ENCODE results near the gene PRM1.

PRM1 gene

DNA sequence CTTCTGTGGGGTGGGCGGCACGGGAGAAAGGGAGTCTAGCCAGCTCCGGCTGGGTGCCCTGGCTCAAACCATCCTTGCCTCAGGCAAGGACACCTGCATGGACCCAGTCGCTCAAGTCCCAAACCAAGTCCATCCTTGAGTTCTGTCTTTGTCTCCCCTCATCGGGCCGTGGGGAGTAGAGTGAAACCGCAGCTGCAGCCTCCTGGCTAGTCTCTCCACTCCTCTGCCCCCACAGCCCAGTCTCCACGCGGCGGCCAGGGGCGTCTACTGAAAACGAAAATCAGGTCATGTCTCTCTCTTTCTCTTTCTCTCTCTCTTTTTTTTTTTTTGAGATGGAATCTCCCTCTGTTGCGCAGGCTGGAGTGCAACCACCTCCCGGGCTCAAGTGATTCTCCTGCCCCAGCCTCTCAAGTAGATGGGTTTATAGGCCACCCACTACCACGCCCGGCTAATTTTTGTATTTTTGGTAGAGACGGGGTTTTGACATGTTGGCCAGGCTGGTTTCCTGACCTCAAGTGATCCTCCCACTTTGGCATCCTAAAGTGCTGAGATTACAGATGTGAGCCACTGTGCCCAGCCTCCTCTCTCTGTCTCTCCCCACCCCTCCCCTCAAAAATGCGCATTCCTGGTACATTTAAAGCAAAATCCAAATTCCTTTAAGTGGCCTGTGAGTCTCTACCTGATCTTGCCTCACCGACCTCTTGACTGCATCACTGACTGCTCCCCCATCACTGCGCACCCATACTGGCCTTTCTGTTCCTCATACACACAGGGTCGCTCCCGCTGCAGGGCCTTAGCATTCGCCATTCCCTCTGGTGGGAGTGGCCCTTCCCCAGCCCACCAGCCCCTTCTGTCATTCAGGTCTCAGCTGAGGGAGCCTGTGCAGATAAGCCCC lies 46.4 kb upstream of the PRM1 start:
- ChIA-PET CTCF (interaction anchor here (1.8 kb wide), 2 partner anchors 29 kb away, joined by 4 to 5 read pairs; no protein-coding TSS in a partner anchor), POLR2A (no interaction called here)

GRCh38 chr16:11326737-11327276 lies 45.7 kb upstream of the PRM1 start:
- 99% methylated on average over 7 of the region's 9 CpGs for WGBS (ENCODE audit: insufficient coverage)
- POLR2A ChIA-PET: no interaction called here
- CTCF ChIA-PET: interaction anchor here (1.8 kb wide), 1 partner anchor 30 kb away, joined by 5 read pairs; no protein-coding TSS in a partner anchor
- H3K27ac ChIP-seq (ENCODE audit: insufficient read depth in 1 of 2, low read depth in 1 of 2, low read length in 2 of 2, poor library complexity in 1 of 2, severe bottlenecking in 2 of 2): no peak overlapping the region
- no peak for DNase-seq
- H3K4me3 ChIP-seq (ENCODE audit: control insufficient read depth in 1 of 7, extremely low read depth in 1 of 7, insufficient read depth in 4 of 7, low read depth in 2 of 7, low read length in 6 of 7): no peak overlapping the region
- H3K9me3 ChIP-seq (ENCODE audit: control extremely low read depth in 1 of 5, control insufficient read depth in 4 of 5, insufficient read depth in 2 of 5, low read depth in 1 of 5, low read length in 4 of 5): no peaks in the 10 kb centered on the region
- no peaks in the 10 kb centered on the region for H3K36me3 ChIP-seq (ENCODE audit: control insufficient read depth in 4 of 4, insufficient read depth in 4 of 4, low read length in 3 of 4)
- H3K4me1 ChIP-seq (ENCODE audit: control extremely low read depth in 1 of 4, control insufficient read depth in 4 of 4, insufficient read depth in 4 of 4, low read length in 3 of 4): peaks cover 0 to 32% (median 28%) of the 10 kb centered on the region in 4 experiments
- no peaks in the 10 kb centered on the region for H3K27me3 ChIP-seq (replicated peaks in 2 of 5; ENCODE audit: control insufficient read depth in 4 of 5, insufficient read depth in 5 of 5, low read length in 4 of 5)

More for the DNA sequence above, 46.4 kb upstream of the PRM1 start:
- DNase-seq: no peak
- H3K27me3 ChIP-seq (replicated peaks in 2 of 5; ENCODE audit: control insufficient read depth in 4 of 5, insufficient read depth in 5 of 5, low read length in 4 of 5): no peaks in the 10 kb centered on the region
- H3K36me3 ChIP-seq (ENCODE audit: control insufficient read depth in 4 of 4, insufficient read depth in 4 of 4, low read length in 3 of 4): no peaks in the 10 kb centered on the region
- H3K9me3 ChIP-seq (ENCODE audit: control extremely low read depth in 1 of 5, control insufficient read depth in 4 of 5, insufficient read depth in 2 of 5, low read depth in 1 of 5, low read length in 4 of 5): no peaks in the 10 kb centered on the region
- no peak overlapping the region for H3K27ac ChIP-seq (ENCODE audit: insufficient read depth in 1 of 2, low read depth in 1 of 2, low read length in 2 of 2, poor library complexity in 1 of 2, severe bottlenecking in 2 of 2)
- 94% methylated on average over 20 of the region's 23 CpGs for WGBS (ENCODE audit: insufficient coverage)
- peaks cover 0 to 32% (median 28%) of the 10 kb centered on the region in 4 experiments for H3K4me1 ChIP-seq (ENCODE audit: control extremely low read depth in 1 of 4, control insufficient read depth in 4 of 4, insufficient read depth in 4 of 4, low read length in 3 of 4)
- H3K4me3 ChIP-seq (ENCODE audit: control insufficient read depth in 1 of 7, extremely low read depth in 1 of 7, insufficient read depth in 4 of 7, low read depth in 2 of 7, low read length in 6 of 7): no peak overlapping the region

- Histone ChIP-seq H3K36me3 (ENCODE audit: control insufficient read depth in 4 of 4, insufficient read depth in 4 of 4, low read length in 3 of 4) (no peaks in the 10 kb centered on the region), H3K4me1 (ENCODE audit: control extremely low read depth in 1 of 4, control insufficient read depth in 4 of 4, insufficient read depth in 4 of 4, low read length in 3 of 4) (peaks cover 0 to 32% (median 28%) of the 10 kb centered on the region in 4 experiments), H3K4me3 (ENCODE audit: control insufficient read depth in 1 of 7, extremely low read depth in 1 of 7, insufficient read depth in 4 of 7, low read depth in 2 of 7, low read length in 6 of 7) (no peak overlapping the region), H3K9me3 (ENCODE audit: control extremely low read depth in 1 of 5, control insufficient read depth in 4 of 5, insufficient read depth in 2 of 5, low read depth in 1 of 5, low read length in 4 of 5) (no peaks in the 10 kb centered on the region), H3K27ac (ENCODE audit: insufficient read depth in 1 of 2, low read depth in 1 of 2, low read length in 2 of 2, poor library complexity in 1 of 2, severe bottlenecking in 2 of 2) (no peak overlapping the region), H3K27me3 (replicated peaks in 2 of 5; ENCODE audit: control insufficient read depth in 4 of 5, insufficient read depth in 5 of 5, low read length in 4 of 5) (no peaks in the 10 kb centered on the region)
- 92% methylated on average over 5 of the region's 9 CpGs for WGBS (ENCODE audit: insufficient coverage)
- ChIA-PET POLR2A (no interaction called here), CTCF (interaction anchor here (1.0 to 1.8 kb wide), 2 partner anchors 29 to 31 kb away, joined by 4 to 5 read pairs; no protein-coding TSS in a partner anchor)
- DNase-seq: no peak
Observed at GRCh38 chr16:11326084-11326736, 45.1 kb upstream of the PRM1 start.

DNA sequence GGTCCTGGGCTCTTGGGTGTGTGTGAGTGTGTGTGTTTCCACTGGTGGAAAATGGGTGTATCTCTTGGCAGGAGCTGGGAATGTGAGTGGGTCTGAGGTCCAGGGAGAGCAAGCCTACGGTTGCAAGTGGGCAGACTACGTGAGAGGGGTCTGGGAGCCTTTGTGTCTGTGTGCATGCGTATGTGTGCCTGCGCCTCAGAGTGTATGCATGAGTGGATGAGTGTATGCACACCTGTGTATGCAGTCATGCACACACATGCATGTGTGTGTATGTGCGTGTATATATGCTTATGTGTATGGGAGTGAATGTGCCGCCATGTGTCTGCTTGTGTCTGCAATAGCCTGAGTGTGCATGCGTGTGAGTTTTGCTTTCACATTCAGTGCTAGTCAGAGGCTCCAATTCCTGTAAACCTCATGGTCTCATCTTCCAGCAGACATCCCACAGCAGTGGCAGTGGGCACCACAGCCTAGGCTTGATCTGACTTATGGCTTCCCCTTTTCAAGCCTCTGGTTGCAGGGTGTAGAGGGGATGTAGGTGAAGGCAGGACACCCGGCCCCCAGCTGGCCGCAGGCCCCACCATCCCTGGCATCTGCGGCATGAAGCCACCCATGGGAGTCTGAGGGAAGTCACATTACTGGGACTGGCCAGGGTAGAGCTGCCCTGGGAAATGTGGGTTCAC lies 44.4 kb upstream of the PRM1 start:
- 59% methylated on average over 9 of the region's 10 CpGs for WGBS (ENCODE audit: insufficient coverage)
- ChIA-PET POLR2A (interaction anchor here (1.2 kb wide), 1 partner anchor 28 kb away, joined by 4 read pairs; no protein-coding TSS in a partner anchor), CTCF (interaction anchor here (0.6 to 2.6 kb wide), 4 partner anchors 13 to 148 kb away, joined by 3 to 7 read pairs (median 4); no protein-coding TSS in a partner anchor)
- Histone ChIP-seq H3K4me1 (ENCODE audit: control extremely low read depth in 1 of 4, control insufficient read depth in 4 of 4, insufficient read depth in 4 of 4, low read length in 3 of 4) (peaks cover 0 to 32% (median 28%) of the 10 kb centered on the region in 4 experiments), H3K9me3 (ENCODE audit: control extremely low read depth in 1 of 5, control insufficient read depth in 4 of 5, insufficient read depth in 2 of 5, low read depth in 1 of 5, low read length in 4 of 5) (no peaks in the 10 kb centered on the region), H3K4me3 (ENCODE audit: control insufficient read depth in 1 of 7, extremely low read depth in 1 of 7, insufficient read depth in 4 of 7, low read depth in 2 of 7, low read length in 6 of 7) (no peak overlapping the region), H3K36me3 (ENCODE audit: control insufficient read depth in 4 of 4, insufficient read depth in 4 of 4, low read length in 3 of 4) (no peaks in the 10 kb centered on the region), H3K27me3 (replicated peaks in 2 of 5; ENCODE audit: control insufficient read depth in 4 of 5, insufficient read depth in 5 of 5, low read length in 4 of 5) (no peaks in the 10 kb centered on the region), H3K27ac (ENCODE audit: insufficient read depth in 1 of 2, low read depth in 1 of 2, low read length in 2 of 2, poor library complexity in 1 of 2, severe bottlenecking in 2 of 2) (no peak overlapping the region)
- peak in 2 of 3 donors; percentile 84 to 87 for DNase-seq

GRCh38 chr16:11323551-11324336 lies 42.6 kb upstream of the PRM1 start:
- no peak for DNase-seq
- H3K27me3 ChIP-seq (replicated peaks in 2 of 5; ENCODE audit: control insufficient read depth in 4 of 5, insufficient read depth in 5 of 5, low read length in 4 of 5): no peaks in the 10 kb centered on the region
- WGBS (ENCODE audit: insufficient coverage): 100% methylated on average over 8 of the region's 11 CpGs
- no peaks in the 10 kb centered on the region for H3K9me3 ChIP-seq (ENCODE audit: control extremely low read depth in 1 of 5, control insufficient read depth in 4 of 5, insufficient read depth in 2 of 5, low read depth in 1 of 5, low read length in 4 of 5)
- H3K36me3 ChIP-seq (ENCODE audit: control insufficient read depth in 4 of 4, insufficient read depth in 4 of 4, low read length in 3 of 4): no peaks in the 10 kb centered on the region
- H3K4me3 ChIP-seq (ENCODE audit: control insufficient read depth in 1 of 7, extremely low read depth in 1 of 7, insufficient read depth in 4 of 7, low read depth in 2 of 7, low read length in 6 of 7): no peak overlapping the region
- ChIA-PET CTCF (interaction anchor here (1.3 to 2.6 kb wide), 2 partner anchors 11 to 31 kb away, joined by 4 to 7 read pairs; no protein-coding TSS in a partner anchor), POLR2A (no interaction called here)
- peaks cover 0 to 25% (median 23%) of the 10 kb centered on the region in 4 experiments for H3K4me1 ChIP-seq (ENCODE audit: control extremely low read depth in 1 of 4, control insufficient read depth in 4 of 4, insufficient read depth in 4 of 4, low read length in 3 of 4)
- no peak overlapping the region for H3K27ac ChIP-seq (ENCODE audit: insufficient read depth in 1 of 2, low read depth in 1 of 2, low read length in 2 of 2, poor library complexity in 1 of 2, severe bottlenecking in 2 of 2)

DNA sequence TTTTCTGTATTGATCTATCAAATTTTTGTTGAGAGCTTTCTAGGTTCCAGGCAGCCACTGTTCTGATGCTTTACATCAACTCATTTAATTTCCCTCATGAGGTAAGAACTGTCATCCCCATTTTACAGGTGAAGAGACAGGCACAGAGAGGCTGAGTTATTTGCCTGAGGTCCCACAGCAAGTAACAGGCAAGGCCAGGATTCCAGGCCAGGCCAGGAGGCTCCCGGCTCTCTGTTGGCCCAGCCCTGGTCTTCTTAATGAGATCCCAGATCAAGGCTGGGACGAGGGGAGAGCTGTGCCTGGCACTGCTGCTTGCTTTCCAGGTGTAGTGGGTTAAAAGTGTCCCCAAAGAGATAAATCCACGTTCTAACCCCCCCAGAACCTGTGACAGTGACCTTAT lies 41.7 kb upstream of the PRM1 start:
- H3K4me1 ChIP-seq (ENCODE audit: control extremely low read depth in 1 of 4, control insufficient read depth in 4 of 4, insufficient read depth in 4 of 4, low read length in 3 of 4): peaks cover 0 to 16% (median 15%) of the 10 kb centered on the region in 4 experiments
- H3K27me3 ChIP-seq (replicated peaks in 2 of 5; ENCODE audit: control insufficient read depth in 4 of 5, insufficient read depth in 5 of 5, low read length in 4 of 5): no peaks in the 10 kb centered on the region
- no peak overlapping the region for H3K4me3 ChIP-seq (ENCODE audit: control insufficient read depth in 1 of 7, extremely low read depth in 1 of 7, insufficient read depth in 4 of 7, low read depth in 2 of 7, low read length in 6 of 7)
- H3K36me3 ChIP-seq (ENCODE audit: control insufficient read depth in 4 of 4, insufficient read depth in 4 of 4, low read length in 3 of 4): no peaks in the 10 kb centered on the region
- no peak for DNase-seq
- 100% methylated on average over 2 of the region's 3 CpGs for WGBS (ENCODE audit: insufficient coverage)
- ChIA-PET POLR2A (no interaction called here), CTCF (interaction anchor here (1.3 kb wide), 1 partner anchor 32 kb away, joined by 4 read pairs; no protein-coding TSS in a partner anchor)
- no peaks in the 10 kb centered on the region for H3K9me3 ChIP-seq (ENCODE audit: control extremely low read depth in 1 of 5, control insufficient read depth in 4 of 5, insufficient read depth in 2 of 5, low read depth in 1 of 5, low read length in 4 of 5)
- H3K27ac ChIP-seq (ENCODE audit: insufficient read depth in 1 of 2, low read depth in 1 of 2, low read length in 2 of 2, poor library complexity in 1 of 2, severe bottlenecking in 2 of 2): no peak overlapping the region

Measured in common myeloid progenitor, CD34-positive (primary cell).